ENCODE data around the gene SLC36A4. TPM values are rescaled to one million over a fixed set of nuclear protein-coding genes. Genes with fewer than 3 reads are reported as not detected.
"Not testable (repeated sequence)": the region's sequence is repeated elsewhere in the genome, so short reads cannot be mapped to it uniquely, and the experiment has no call there.

SLC36A4 gene
- total RNA-seq, 2 donors from 2014 or later: 15.6 to 20.2 TPM

DNA sequence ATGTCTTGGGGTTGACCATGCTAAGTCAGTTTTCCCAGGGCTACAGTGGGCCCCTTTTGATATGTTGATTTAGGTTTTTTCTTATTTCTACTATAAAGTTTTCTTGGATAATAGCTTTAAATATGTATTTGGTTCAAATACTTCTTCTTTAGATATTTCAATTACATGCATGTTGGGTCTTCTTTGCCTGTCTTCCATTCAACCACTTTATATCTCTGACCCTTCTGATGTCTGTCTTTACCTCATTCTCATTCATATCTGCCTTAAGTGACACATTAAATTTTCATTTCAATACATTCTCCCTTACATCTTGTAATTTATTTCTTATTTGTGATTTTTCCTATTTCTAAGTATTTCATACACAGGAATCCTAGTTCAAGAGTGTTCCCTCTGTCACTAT lies 10.5 kb downstream of the SLC36A4 start:
- no peak for ATAC-seq
- DNase-seq: no peak
- no peak overlapping the region for H3K4me3 Mint-ChIP-seq
- H3K36me3 Mint-ChIP-seq (ENCODE audit: low read depth): peaks cover 5% of the 10 kb centered on the region
- H3K9me3 ChIP-seq (ENCODE audit: control insufficient read depth, low read length, poor library complexity, severe bottlenecking): no peaks in the 10 kb centered on the region
- no peaks in the 10 kb centered on the region for H3K27me3 Mint-ChIP-seq
- peaks cover 5% of the 10 kb centered on the region for H3K4me1 Mint-ChIP-seq
- no peak overlapping the region for H3K27ac Mint-ChIP-seq

DNA sequence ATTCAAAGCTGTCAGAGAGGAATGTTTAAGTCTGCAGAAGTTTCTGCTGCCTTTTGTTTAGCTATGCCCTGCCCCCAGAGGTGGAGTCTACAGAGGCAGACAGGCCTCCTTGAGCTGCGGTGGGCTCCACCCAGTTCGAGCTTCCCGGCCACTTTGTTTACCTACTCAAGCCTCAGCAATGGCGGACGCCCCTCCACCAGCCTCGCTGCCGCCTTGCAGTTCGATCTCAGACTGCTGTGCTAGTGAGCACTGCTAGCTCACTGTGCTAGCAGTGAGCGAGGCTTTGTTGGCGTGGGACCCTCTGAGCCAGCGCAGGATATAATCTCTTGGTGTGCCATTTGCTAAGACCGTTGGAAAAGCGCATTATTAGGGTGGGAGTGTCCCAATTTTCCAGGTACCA lies 19.9 kb downstream of the SLC36A4 start:
- H3K27ac Mint-ChIP-seq; H3K4me1 Mint-ChIP-seq; DNase-seq; H3K36me3 Mint-ChIP-seq (ENCODE audit: low read depth); H3K4me3 Mint-ChIP-seq; H3K9me3 ChIP-seq (ENCODE audit: control insufficient read depth, low read length, poor library complexity, severe bottlenecking); H3K27me3 Mint-ChIP-seq; ATAC-seq: not testable (repeated sequence)

DNA sequence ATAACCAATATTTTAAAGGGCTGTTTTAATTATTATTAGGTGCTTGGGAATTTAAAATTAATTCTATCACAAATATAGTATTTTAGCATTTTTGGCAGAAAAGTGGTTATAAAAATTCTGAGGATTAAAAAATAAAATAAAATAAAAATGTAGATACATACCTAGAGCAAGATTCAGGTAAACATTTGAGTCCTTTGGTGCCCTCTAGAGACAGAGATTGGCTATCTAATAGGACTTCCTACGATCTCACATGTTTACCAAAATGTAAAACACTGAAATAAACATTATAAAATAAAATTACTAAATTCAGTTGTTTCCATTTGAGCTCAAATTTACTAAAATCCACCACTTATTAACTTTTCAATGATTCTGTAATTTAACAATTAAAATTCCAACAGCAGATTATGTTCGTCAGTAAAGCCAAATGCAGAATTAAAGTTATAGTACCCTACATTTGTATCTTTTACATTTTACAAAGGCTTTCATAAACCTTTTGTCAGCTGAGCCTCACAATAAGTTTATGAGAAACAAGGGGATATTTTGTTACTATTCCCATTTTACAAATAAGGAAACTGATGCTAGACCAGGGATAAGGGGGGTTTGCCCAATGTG lies 27.7 kb downstream of the SLC36A4 start:
- Mint-ChIP-seq H3K4me1 (peaks cover 2% of the 10 kb centered on the region), H3K27ac (no peak overlapping the region)
- no peak for ATAC-seq

DNA sequence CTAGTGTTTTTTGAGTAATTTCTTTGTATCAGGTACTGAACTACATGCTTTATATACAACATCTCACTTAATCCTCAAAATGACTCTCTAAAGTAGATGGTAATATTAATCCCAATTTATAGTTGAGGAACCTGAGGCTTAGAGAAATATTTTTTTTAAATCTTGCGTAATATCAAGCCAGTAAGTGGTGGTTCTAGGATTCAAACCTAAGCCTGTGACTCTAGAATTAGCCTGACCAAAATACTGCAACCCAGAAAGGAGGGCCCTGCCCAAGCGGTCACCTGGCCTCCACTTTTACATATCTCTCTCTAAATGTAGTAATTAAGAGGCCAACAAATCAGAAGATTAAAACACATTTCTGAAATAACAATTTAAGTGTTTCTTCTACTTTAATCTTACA lies 28.6 kb downstream of the SLC36A4 start:
- ATAC-seq (no peak), DNase-seq (no peak)
- Mint-ChIP-seq H3K27ac (no peak overlapping the region), H3K4me1 (peaks cover 2% of the 10 kb centered on the region), H3K4me3 (no peak overlapping the region), H3K27me3 (no peaks in the 10 kb centered on the region), H3K36me3 (ENCODE audit: low read depth) (peaks cover 6% of the 10 kb centered on the region)
- no peaks in the 10 kb centered on the region for H3K9me3 ChIP-seq (ENCODE audit: control insufficient read depth, low read length, poor library complexity, severe bottlenecking)

More for the DNA sequence above, 27.7 kb downstream of the SLC36A4 start:
- no peak for DNase-seq
- Mint-ChIP-seq H3K27me3 (no peaks in the 10 kb centered on the region), H3K36me3 (ENCODE audit: low read depth) (no peaks in the 10 kb centered on the region), H3K4me3 (no peak overlapping the region)
- H3K9me3 ChIP-seq (ENCODE audit: control insufficient read depth, low read length, poor library complexity, severe bottlenecking): no peaks in the 10 kb centered on the region

GRCh38 chr11:93166862-93167261 lies 30.9 kb downstream of the SLC36A4 start:
- no peaks in the 10 kb centered on the region for H3K9me3 ChIP-seq (ENCODE audit: control insufficient read depth, low read length, poor library complexity, severe bottlenecking)
- no peak overlapping the region for H3K4me3 Mint-ChIP-seq
- H3K27ac Mint-ChIP-seq: no peak overlapping the region
- ATAC-seq (no peak), DNase-seq (no peak)
- H3K4me1 Mint-ChIP-seq: peaks cover 2% of the 10 kb centered on the region
- H3K36me3 Mint-ChIP-seq (ENCODE audit: low read depth): peaks cover 6% of the 10 kb centered on the region
- H3K27me3 Mint-ChIP-seq: no peaks in the 10 kb centered on the region

DNA sequence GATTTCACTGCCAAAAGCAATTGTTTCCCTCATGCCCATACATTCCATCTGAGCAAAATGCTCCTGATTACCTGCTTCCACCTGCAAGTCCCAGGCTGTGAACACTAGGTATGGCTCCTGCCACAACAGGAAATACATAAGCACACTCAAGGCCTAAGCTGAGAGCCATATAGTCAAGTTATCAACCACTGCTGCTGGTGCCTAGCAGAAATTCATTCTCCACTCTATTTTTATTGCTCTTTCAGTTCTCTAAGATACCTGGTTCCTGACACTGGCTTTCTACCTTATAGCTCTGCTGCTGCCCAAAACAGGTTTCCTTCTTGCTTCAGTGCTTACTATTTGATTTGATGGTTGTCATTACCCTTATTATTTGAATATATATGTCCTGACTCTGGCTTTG lies 31.6 kb downstream of the SLC36A4 start:
- ATAC-seq (no peak), DNase-seq (no peak)
- Mint-ChIP-seq H3K4me1 (peaks cover 2% of the 10 kb centered on the region), H3K36me3 (ENCODE audit: low read depth) (peaks cover 6% of the 10 kb centered on the region), H3K27me3 (no peaks in the 10 kb centered on the region), H3K27ac (no peak overlapping the region), H3K4me3 (no peak overlapping the region)
- H3K9me3 ChIP-seq (ENCODE audit: control insufficient read depth, low read length, poor library complexity, severe bottlenecking): no peaks in the 10 kb centered on the region

- no peak overlapping the region for H3K4me3 Mint-ChIP-seq
- ATAC-seq (no peak), DNase-seq (no peak)
- no peaks in the 10 kb centered on the region for H3K9me3 ChIP-seq (ENCODE audit: control insufficient read depth, low read length, poor library complexity, severe bottlenecking)
- H3K27ac Mint-ChIP-seq: no peak overlapping the region
- peaks cover 6% of the 10 kb centered on the region for H3K36me3 Mint-ChIP-seq (ENCODE audit: low read depth)
- H3K4me1 Mint-ChIP-seq: no peaks in the 10 kb centered on the region
- H3K27me3 Mint-ChIP-seq: no peaks in the 10 kb centered on the region
Measured at GRCh38 chr11:93160808-93161207, 37.0 kb downstream of the SLC36A4 start.

DNA sequence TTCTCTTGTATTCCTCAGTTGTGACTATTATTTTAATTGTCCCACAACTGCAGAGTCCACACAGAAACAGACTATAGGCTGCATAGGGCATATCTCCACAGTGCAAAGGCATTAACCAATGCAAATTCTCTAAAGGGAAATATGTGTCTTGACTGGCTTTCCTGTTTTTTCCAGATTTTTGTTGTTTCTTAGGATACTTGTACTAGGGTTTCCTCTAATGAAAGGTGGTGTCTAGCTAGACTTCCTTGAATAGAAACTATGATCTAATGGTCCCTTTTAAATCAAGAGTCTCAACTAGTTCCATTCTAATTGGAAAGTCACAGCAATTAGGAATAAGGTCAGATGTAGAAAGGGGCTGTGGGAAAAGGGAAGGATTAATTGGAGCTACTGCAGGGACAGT lies 37.6 kb downstream of the SLC36A4 start:
- DNase-seq (no peak), ATAC-seq (no peak)
- no peaks in the 10 kb centered on the region for H3K9me3 ChIP-seq (ENCODE audit: control insufficient read depth, low read length, poor library complexity, severe bottlenecking)
- Mint-ChIP-seq H3K27me3 (no peaks in the 10 kb centered on the region), H3K4me1 (no peaks in the 10 kb centered on the region), H3K27ac (no peak overlapping the region), H3K4me3 (no peak overlapping the region), H3K36me3 (ENCODE audit: low read depth) (peaks cover 6% of the 10 kb centered on the region)

DNA sequence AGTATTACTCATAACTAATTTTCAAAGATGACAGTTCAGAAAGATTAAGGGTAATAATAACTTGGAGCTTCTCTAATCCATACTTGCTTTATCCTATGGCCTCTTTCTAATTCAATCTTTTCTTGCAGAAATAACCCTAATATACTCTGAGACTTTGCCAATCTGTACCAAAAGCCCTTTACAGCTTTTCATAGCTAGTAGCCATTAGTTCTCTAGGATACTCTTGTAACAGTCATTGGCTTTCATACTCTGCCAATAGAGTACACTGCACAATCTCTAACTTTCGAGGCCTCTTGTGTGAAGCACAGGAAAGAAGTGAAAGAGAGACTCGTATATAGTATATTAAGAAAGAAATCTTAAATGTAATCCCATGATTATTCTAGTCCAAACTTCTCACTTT lies 38.1 kb downstream of the SLC36A4 start:
- Mint-ChIP-seq H3K4me3 (no peak overlapping the region), H3K36me3 (ENCODE audit: low read depth) (peaks cover 5% of the 10 kb centered on the region), H3K27me3 (no peaks in the 10 kb centered on the region), H3K27ac (no peak overlapping the region), H3K4me1 (no peaks in the 10 kb centered on the region)
- no peaks in the 10 kb centered on the region for H3K9me3 ChIP-seq (ENCODE audit: control insufficient read depth, low read length, poor library complexity, severe bottlenecking)
- DNase-seq (no peak), ATAC-seq (no peak)

DNA sequence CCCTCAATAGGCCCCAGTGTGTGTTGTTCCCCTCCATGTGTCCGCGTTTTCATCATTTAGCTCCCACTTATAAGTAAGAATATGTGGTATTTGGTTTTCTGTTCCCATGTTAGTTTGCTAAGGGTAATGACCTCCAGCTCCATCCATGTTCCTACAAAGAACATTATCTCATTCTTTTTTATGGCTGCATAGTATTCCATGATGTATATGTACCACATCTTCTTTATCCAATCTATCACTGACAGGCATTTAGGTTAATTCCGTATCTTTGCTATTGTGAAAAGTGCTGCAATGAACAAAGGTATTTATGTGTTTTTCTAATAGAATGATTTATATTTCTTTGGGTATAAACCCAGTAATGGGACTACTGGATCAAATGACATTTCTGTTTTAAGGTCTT lies 42.1 kb downstream of the SLC36A4 start:
- H3K9me3 ChIP-seq (ENCODE audit: control insufficient read depth, low read length, poor library complexity, severe bottlenecking): no peaks in the 10 kb centered on the region
- DNase-seq: no peak
- Mint-ChIP-seq H3K4me3 (no peak overlapping the region), H3K27ac (no peak overlapping the region), H3K27me3 (no peaks in the 10 kb centered on the region), H3K36me3 (ENCODE audit: low read depth) (no peaks in the 10 kb centered on the region), H3K4me1 (no peaks in the 10 kb centered on the region)
- ATAC-seq: no peak

DNA sequence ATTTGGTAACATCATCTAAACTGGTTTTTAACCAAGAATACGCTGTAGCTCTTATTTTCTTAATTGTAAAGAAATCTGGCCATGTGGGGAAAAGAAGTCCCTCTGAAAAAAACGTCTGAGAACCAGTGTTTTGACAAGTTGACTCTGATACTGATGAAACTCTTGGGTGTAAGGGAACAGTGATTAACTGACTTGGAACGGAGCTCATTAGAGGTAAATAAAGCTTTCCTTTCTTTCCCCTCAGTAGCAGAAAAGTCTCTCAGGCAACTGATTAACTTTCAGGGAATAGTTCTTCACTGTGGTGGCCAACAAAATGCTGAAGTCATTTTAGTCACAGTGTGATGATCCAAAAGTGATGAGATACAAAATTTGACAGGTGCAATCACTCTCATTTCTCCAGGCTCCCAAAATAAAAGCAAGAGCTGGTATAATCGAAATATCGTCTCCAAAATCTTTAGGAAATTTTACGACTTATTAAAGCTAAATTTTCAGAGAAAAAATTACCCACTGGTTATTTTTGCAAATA lies 52.3 kb downstream of the SLC36A4 start:
- Mint-ChIP-seq H3K4me1 (peaks cover 2% of the 10 kb centered on the region), H3K27me3 (no peaks in the 10 kb centered on the region), H3K4me3 (no peak overlapping the region), H3K36me3 (ENCODE audit: low read depth) (peaks cover 6% of the 10 kb centered on the region), H3K27ac (no peak overlapping the region)
- H3K9me3 ChIP-seq (ENCODE audit: control insufficient read depth, low read length, poor library complexity, severe bottlenecking): no peaks in the 10 kb centered on the region
- ATAC-seq (no peak), DNase-seq (no peak)

DNA sequence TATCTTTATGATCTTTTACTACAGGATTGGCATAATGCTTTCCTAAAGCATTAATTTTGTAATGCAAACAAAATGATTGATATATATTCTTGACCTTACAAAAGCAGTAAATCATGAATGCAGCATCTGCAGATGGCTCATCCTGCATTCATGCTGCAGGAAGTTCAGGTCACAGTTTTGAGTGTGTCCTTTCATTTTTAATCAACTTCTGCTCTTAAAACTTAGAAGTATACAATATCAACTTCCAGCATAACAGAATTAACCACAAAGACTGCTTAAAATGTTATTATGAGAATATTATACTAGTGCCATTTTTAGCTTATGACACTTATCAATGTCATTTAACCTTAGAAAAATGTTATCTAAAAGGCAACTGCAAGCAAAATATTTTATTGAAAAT lies 54.0 kb downstream of the SLC36A4 start:
- H3K27me3 Mint-ChIP-seq: no peaks in the 10 kb centered on the region
- no peaks in the 10 kb centered on the region for H3K36me3 Mint-ChIP-seq (ENCODE audit: low read depth)
- DNase-seq (no peak), ATAC-seq (no peak)
- H3K4me1 Mint-ChIP-seq: no peaks in the 10 kb centered on the region
- no peak overlapping the region for H3K4me3 Mint-ChIP-seq
- H3K9me3 ChIP-seq (ENCODE audit: control insufficient read depth, low read length, poor library complexity, severe bottlenecking): no peaks in the 10 kb centered on the region
- H3K27ac Mint-ChIP-seq: no peak overlapping the region

DNA sequence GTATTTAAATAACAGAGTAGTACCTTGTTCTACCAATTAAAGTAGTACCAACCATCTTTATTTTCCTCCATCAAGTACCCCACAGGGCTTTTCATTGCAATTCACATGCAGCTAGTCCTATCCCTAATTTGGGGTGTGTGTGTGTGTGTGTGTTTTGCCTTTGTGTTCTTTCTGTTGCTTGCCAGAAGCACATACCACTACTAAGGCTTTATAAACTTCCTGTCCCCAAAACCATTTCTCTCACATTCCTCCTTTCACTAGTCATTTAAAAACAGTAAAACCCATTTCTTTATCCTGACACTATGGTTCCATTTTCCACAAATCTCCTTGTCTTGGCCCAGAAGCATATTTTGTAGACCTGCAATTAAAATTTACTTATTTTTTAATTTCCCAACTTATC lies 54.6 kb downstream of the SLC36A4 start:
- ATAC-seq (no peak), DNase-seq (no peak)
- Mint-ChIP-seq H3K36me3 (ENCODE audit: low read depth) (no peaks in the 10 kb centered on the region), H3K4me1 (no peaks in the 10 kb centered on the region), H3K27me3 (no peaks in the 10 kb centered on the region), H3K4me3 (no peak overlapping the region), H3K27ac (no peak overlapping the region)
- H3K9me3 ChIP-seq (ENCODE audit: control insufficient read depth, low read length, poor library complexity, severe bottlenecking): no peaks in the 10 kb centered on the region

DNA sequence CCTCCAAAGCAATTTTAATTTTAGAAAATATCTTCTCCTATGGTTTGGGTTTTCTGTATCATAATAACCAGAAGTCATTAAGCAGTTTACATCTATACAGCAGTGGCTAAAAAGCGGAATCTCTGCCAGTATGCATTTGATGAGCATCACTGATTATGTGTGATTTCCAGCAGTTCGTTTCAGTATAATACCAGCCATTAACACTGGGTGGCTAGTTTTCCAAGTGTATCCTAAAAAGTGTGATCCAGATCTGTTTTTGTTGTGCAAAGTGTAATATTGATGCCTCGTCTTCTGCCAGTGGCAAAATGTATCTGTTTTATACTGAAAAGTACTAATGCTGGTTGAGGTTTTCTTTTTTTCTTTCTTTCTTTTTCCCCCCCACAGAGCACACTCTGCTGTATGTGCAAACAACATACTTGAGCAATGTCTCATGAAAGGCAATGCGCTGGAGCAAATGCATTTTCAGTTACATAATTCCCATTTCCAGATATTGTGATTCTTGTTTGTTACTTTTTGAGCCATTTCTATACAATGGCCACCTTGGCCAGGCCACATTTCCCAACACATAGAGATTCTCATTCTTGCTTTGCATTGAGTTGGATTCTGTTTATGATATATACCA lies 64.2 kb downstream of the SLC36A4 start:
- H3K27ac Mint-ChIP-seq: no peak overlapping the region
- no peaks in the 10 kb centered on the region for H3K9me3 ChIP-seq (ENCODE audit: control insufficient read depth, low read length, poor library complexity, severe bottlenecking)
- DNase-seq (no peak), ATAC-seq (no peak)
- H3K4me3 Mint-ChIP-seq: no peak overlapping the region
- H3K4me1 Mint-ChIP-seq: peaks cover 4% of the 10 kb centered on the region
- no peaks in the 10 kb centered on the region for H3K36me3 Mint-ChIP-seq (ENCODE audit: low read depth)
- H3K27me3 Mint-ChIP-seq: no peaks in the 10 kb centered on the region
